Measurements from ENCODE around the gene CDV3.

The CDV3 gene

GRCh38 chr3:133576169-133576568 is 2.7 kb downstream of the CDV3 start:
- peaks cover 64% of the 10 kb centered on the region for H3K4me1 Mint-ChIP-seq
- H3K27me3 Mint-ChIP-seq: no peaks in the 10 kb centered on the region
- peak overlapping the region; percentile 62 for H3K27ac Mint-ChIP-seq
- H3K36me3 Mint-ChIP-seq: peaks cover 28% of the 10 kb centered on the region
- peak overlapping the region; percentile 72 for H3K4me3 Mint-ChIP-seq
- no peaks in the 10 kb centered on the region for H3K9me3 Mint-ChIP-seq
- ATAC-seq: no peak

DNA sequence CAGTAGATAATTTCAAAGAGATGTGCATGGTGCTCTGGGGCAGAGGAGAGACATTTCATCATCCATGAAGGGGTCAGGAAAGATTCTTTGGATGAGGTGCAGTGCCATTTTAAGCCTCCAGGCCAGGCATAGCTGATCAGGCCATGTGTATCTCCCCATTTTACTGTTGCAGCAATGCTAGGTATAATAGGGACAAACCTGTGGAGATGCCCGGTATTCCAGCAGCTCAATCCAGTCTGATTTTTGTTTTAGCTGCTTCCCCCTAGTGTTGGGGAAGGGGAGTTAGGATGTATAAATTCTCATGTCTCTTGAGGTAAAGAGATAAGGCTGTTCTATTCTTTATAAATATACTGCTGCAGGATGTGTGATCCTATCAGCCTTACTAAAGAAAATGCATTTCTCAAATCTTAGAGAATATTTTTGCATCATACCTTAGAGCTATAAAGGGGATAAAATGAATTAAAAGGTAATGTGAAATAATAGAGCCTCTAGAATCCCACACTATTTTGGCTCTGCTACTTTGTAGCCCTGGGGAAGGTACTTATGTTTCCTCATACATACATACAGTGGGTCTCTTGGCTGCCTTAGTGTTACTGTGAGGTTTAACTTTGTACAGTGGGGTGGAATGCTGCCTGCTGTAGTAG is 5.2 kb downstream of the CDV3 start:
- Mint-ChIP-seq H3K4me3 (no peak overlapping the region), H3K27me3 (no peaks in the 10 kb centered on the region), H3K9me3 (no peaks in the 10 kb centered on the region), H3K36me3 (peaks cover 46% of the 10 kb centered on the region), H3K4me1 (peaks cover 54% of the 10 kb centered on the region), H3K27ac (no peak overlapping the region)
- ATAC-seq: no peak

DNA sequence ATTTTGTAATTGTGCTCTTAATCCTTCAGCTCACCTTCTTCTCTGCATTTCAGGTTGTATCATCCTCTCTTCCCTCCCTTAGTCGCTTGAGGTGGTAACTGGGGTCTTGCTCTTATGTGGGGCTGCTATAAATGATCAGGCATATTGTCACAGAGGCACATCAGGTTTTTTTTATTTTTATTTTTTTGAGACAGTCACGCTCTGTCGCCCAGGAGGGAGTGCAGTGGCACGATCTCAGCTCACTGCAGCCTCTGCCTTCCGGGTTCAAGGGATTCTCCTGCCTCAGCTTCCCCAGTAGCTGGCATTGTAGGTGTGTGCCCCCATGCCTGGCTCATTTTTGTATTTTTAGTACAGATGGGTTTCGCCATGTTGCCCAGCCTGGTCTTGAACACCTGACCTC is 9.9 kb downstream of the CDV3 start:
- peaks cover 41% of the 10 kb centered on the region for H3K36me3 Mint-ChIP-seq
- H3K4me1 Mint-ChIP-seq: peaks cover 19% of the 10 kb centered on the region
- no peak overlapping the region for H3K27ac Mint-ChIP-seq
- no peaks in the 10 kb centered on the region for H3K27me3 Mint-ChIP-seq
- H3K4me3 Mint-ChIP-seq: no peak overlapping the region
- ATAC-seq: no peak
- no peaks in the 10 kb centered on the region for H3K9me3 Mint-ChIP-seq

- Mint-ChIP-seq H3K4me1 (peaks cover 18% of the 10 kb centered on the region), H3K4me3 (no peak overlapping the region), H3K27me3 (no peaks in the 10 kb centered on the region), H3K36me3 (peaks cover 52% of the 10 kb centered on the region), H3K9me3 (no peaks in the 10 kb centered on the region), H3K27ac (peak overlapping the region; percentile 19)
- no peak for ATAC-seq
These were observed 14.5 kb downstream of the CDV3 start for GRCh38 chr3:133588035-133588434.

GRCh38 chr3:133588784-133589465 is 15.4 kb downstream of the CDV3 start:
- Mint-ChIP-seq H3K4me1 (peaks cover 22% of the 10 kb centered on the region), H3K27ac (peak overlapping the region; percentile 19), H3K4me3 (no peak overlapping the region), H3K9me3 (no peaks in the 10 kb centered on the region), H3K36me3 (peaks cover 44% of the 10 kb centered on the region), H3K27me3 (no peaks in the 10 kb centered on the region)
- no peak for ATAC-seq

GRCh38 chr3:133589503-133589902 is 16.0 kb downstream of the CDV3 start:
- Mint-ChIP-seq H3K4me1 (peaks cover 22% of the 10 kb centered on the region), H3K36me3 (peaks cover 44% of the 10 kb centered on the region), H3K27ac (peak overlapping the region; percentile 19), H3K27me3 (no peaks in the 10 kb centered on the region), H3K4me3 (no peak overlapping the region), H3K9me3 (no peaks in the 10 kb centered on the region)
- ATAC-seq: no peak

DNA sequence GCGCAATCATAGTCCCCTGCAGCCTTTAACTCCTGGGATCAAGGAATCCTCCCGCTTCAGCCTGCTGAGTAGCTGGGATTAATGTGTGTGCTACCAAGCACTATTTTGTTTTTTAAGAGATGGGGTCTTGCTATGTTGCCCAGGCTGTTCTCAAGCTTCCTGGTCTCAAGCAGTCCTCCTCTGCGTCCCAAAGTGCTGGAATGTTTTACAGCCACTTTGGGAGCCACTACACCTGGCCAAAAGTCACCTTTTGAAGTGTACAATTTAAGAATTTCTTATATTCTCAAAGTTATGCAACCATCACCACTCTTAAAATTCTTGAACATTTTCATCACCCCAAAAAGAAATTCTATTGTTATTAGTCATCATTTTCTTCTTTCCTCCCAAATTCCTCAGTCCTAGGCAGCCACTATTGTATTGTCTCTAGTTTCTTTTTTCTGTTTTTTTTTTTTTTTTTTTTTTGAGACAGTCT is 17.8 kb downstream of the CDV3 start:
- no peak for ATAC-seq
- Mint-ChIP-seq H3K27me3 (no peaks in the 10 kb centered on the region), H3K4me3 (no peak overlapping the region), H3K27ac (no peak overlapping the region), H3K36me3 (peaks cover 37% of the 10 kb centered on the region), H3K9me3 (no peaks in the 10 kb centered on the region), H3K4me1 (peaks cover 32% of the 10 kb centered on the region)

DNA sequence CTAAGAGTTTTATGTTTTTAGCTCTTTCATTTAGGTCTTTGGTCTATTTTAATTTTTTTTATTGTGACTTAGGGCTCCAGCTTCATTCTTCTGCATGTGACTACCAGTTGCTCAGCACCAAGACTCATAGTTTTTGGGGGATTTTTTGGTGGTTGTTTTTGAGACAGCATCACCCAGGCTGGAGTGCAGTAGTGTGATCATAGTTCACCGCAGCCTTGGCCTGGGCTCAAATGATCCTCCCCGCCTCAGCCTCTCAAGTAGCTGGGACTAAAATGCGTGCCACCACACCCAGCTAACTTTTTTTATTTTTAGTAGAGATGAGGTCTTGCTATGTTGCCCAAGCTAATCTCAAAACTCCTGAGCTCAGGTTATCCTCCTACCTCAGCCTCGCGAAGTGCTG is 19.4 kb downstream of the CDV3 start:
- Mint-ChIP-seq H3K9me3 (no peaks in the 10 kb centered on the region), H3K4me1 (peaks cover 32% of the 10 kb centered on the region), H3K36me3 (peaks cover 29% of the 10 kb centered on the region), H3K4me3 (no peak overlapping the region), H3K27me3 (no peaks in the 10 kb centered on the region), H3K27ac (peak overlapping the region; percentile 18)
- ATAC-seq: peak; percentile 76

GRCh38 chr3:133593243-133593642 is 19.8 kb downstream of the CDV3 start:
- Mint-ChIP-seq H3K4me3 (no peak overlapping the region), H3K4me1 (peaks cover 32% of the 10 kb centered on the region), H3K9me3 (no peaks in the 10 kb centered on the region)

DNA sequence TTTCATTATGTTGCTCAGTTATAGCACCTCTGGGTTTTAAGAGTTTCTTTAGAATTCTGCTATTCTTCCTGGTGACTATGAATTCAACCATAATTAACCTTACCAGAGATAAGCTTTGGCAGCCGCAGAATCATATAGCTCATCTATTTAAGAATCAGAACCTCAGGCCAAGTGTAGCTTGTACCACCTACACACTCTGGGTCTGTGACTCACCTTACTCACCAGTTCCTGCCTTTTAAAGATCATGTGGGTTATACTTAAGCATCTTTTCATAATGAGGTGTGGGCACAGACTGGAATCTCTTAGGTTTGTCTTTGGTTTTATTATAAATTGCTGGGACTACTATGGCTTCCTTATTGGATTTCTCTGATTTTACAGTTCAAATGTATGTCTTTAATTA is 21.9 kb downstream of the CDV3 start:
- peak overlapping the region; percentile 4 for H3K27ac Mint-ChIP-seq
- H3K4me1 Mint-ChIP-seq: peaks cover 17% of the 10 kb centered on the region
- no peak overlapping the region for H3K4me3 Mint-ChIP-seq
- peaks cover 13% of the 10 kb centered on the region for H3K36me3 Mint-ChIP-seq
- no peaks in the 10 kb centered on the region for H3K27me3 Mint-ChIP-seq
- H3K9me3 Mint-ChIP-seq: no peaks in the 10 kb centered on the region
- peak; percentile 71 for ATAC-seq

More at GRCh38 chr3:133593243-133593642, 19.8 kb downstream of the CDV3 start:
- H3K36me3 Mint-ChIP-seq: peaks cover 29% of the 10 kb centered on the region
- ATAC-seq: peak; percentile 20
- peak overlapping the region; percentile 18 for H3K27ac Mint-ChIP-seq
- no peaks in the 10 kb centered on the region for H3K27me3 Mint-ChIP-seq

DNA sequence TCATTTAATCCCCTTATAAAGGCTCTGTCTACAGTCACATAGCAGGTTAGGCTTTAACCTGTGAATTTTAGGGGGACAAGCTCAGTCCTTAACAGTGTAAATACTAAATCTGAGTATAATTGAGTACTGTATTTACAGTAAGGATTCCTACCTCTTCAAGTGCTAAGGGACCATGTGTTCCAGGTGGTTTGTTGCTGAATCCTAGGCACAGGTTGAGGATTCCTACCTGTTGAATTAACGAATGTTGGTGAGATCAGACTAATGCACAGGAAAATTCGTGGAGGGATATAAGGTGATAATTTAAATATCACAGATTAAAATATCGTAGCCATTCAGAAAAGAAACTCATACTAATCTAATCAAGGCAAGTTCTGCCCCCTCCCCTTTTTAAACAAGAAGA is 24.9 kb downstream of the CDV3 start:
- no peak for ATAC-seq
- peaks cover 11% of the 10 kb centered on the region for H3K4me1 Mint-ChIP-seq
- no peak overlapping the region for H3K4me3 Mint-ChIP-seq
- peaks cover 24% of the 10 kb centered on the region for H3K36me3 Mint-ChIP-seq
- no peak overlapping the region for H3K27ac Mint-ChIP-seq
- no peaks in the 10 kb centered on the region for H3K27me3 Mint-ChIP-seq
- H3K9me3 Mint-ChIP-seq: no peaks in the 10 kb centered on the region

GRCh38 chr3:133599280-133599679 is 25.8 kb downstream of the CDV3 start:
- Mint-ChIP-seq H3K27ac (no peak overlapping the region), H3K36me3 (peaks cover 26% of the 10 kb centered on the region), H3K27me3 (no peaks in the 10 kb centered on the region), H3K4me1 (peaks cover 10% of the 10 kb centered on the region), H3K9me3 (no peaks in the 10 kb centered on the region), H3K4me3 (no peak overlapping the region)
- no peak for ATAC-seq

DNA sequence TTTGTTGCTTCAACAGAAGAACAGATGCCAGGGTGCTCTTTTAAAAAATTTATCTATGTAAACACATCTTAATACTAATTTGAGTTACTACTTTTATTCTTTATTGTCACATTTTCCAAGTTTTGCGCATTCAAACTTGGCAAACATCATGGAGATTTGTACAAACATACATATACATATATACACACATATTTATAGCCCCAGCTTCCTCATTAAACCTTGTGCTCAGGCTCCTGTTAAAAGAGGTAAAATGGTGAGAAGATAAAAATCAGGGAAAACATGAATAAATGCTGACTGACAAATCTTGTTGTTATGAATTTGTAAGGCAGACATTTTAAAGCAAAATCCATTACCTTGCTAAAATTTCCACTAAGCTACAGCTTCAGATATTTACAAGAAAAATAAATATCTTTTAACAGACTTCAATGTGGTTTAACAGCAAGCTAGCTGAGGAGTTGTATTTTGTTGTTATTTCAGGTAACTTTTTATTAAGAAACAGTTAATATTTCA is 27.1 kb downstream of the CDV3 start:
- Mint-ChIP-seq H3K9me3 (no peaks in the 10 kb centered on the region), H3K36me3 (peaks cover 35% of the 10 kb centered on the region), H3K4me1 (peaks cover 1% of the 10 kb centered on the region), H3K27me3 (no peaks in the 10 kb centered on the region), H3K4me3 (no peak overlapping the region), H3K27ac (no peak overlapping the region)
- no peak for ATAC-seq

DNA sequence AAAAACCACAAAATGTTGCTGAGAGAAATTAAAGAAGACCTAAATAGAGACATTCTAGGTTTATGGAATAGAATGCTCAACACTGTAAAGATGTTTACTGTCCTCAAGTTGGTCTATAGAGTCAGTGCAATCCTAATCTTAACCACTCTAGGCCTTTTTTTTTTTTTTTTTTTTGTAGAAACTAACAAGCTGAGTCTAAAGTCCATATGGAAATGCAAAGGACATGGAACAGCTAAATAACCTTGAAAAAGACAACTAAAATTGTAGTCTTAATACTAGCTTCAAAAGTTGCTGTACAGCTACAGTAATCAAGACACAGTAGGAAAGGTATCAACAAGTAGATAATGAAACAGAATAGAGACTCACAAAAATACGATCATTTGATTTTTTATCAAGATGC is 32.9 kb downstream of the CDV3 start:
- Mint-ChIP-seq H3K4me1 (no peaks in the 10 kb centered on the region), H3K36me3 (peaks cover 74% of the 10 kb centered on the region), H3K27ac (no peak overlapping the region), H3K4me3 (no peak overlapping the region), H3K9me3 (no peaks in the 10 kb centered on the region), H3K27me3 (no peaks in the 10 kb centered on the region)
- ATAC-seq: no peak

GRCh38 chr3:133606902-133607301 is 33.4 kb downstream of the CDV3 start:
- no peak overlapping the region for H3K27ac Mint-ChIP-seq
- H3K4me1 Mint-ChIP-seq: no peaks in the 10 kb centered on the region
- H3K4me3 Mint-ChIP-seq: no peak overlapping the region
- H3K36me3 Mint-ChIP-seq: peaks cover 69% of the 10 kb centered on the region
- no peak for ATAC-seq
- no peaks in the 10 kb centered on the region for H3K27me3 Mint-ChIP-seq
- no peaks in the 10 kb centered on the region for H3K9me3 Mint-ChIP-seq

DNA sequence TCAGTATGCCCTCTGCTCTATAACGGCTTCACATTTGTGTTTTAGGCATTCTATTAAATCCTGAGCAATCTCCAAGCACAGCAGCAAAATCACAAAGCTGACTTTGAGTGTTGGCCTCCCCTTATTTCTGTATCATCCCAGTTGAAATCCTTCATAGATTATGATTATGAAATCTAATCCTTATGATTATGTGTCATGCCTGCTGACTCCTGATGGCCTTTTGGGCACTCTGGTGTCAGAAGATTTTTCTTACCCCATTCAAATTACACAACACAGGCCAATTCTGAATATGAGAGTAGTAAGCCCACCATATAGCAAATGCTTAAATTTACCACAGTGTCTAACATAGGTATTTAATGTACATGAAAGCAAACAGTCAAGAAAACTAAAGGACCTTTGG is 34.3 kb downstream of the CDV3 start:
- H3K4me1 Mint-ChIP-seq: no peaks in the 10 kb centered on the region
- no peaks in the 10 kb centered on the region for H3K9me3 Mint-ChIP-seq
- no peak overlapping the region for H3K27ac Mint-ChIP-seq
- no peak for ATAC-seq
- no peaks in the 10 kb centered on the region for H3K27me3 Mint-ChIP-seq
- H3K4me3 Mint-ChIP-seq: no peak overlapping the region
- peaks cover 64% of the 10 kb centered on the region for H3K36me3 Mint-ChIP-seq
